NCI-H187 treated with DMSO at 0.1 percent for 48 hours (cell line): ENCODE measurements around the gene PRKG1.
"Not testable (repeated sequence)": the region's sequence is repeated elsewhere in the genome, so short reads cannot be mapped to it uniquely, and the experiment has no call there.

Source experiments
- DNase-seq: peaks from one replicate; lab custom pipeline; 2025; lab: John Stamatoyannopoulos, UW

Gene PRKG1

GRCh38 chr10:51656503-51656902 lies 582.2 kb downstream of the PRKG1 start:
- no peak for DNase-seq

- no peak for DNase-seq
Measured at GRCh38 chr10:51658000-51658399, 583.7 kb downstream of the PRKG1 start.

GRCh38 chr10:51659344-51659743 lies 585.1 kb downstream of the PRKG1 start:
- no peak for DNase-seq

DNA sequence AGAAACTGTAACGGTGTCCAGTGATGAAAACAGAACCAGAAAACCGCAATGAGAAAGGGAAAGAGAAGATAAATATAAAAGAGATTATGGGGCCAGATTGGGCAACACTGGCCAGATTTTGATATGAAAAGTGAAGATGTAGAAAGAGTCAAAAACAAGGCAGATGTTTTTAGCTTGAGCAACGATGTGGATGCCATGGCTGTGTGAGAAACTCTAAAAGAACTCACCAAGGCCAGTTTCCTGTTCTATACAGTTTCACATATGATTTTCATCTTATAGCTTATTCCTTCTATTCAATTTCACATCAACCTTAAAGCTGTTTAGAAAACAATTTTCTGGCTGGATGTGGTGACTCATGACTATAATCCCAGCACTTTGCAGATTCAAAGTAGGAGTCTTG lies 588.8 kb downstream of the PRKG1 start:
- no peak for DNase-seq

- DNase-seq = no peak
Measured at GRCh38 chr10:51666456-51666855, 592.2 kb downstream of the PRKG1 start.

GRCh38 chr10:51667678-51668335 lies 593.5 kb downstream of the PRKG1 start:
- DNase-seq = no peak

GRCh38 chr10:51668336-51668689 lies 594.0 kb downstream of the PRKG1 start:
- DNase-seq = no peak

GRCh38 chr10:51669041-51669440 lies 594.8 kb downstream of the PRKG1 start:
- DNase-seq = no peak

DNA sequence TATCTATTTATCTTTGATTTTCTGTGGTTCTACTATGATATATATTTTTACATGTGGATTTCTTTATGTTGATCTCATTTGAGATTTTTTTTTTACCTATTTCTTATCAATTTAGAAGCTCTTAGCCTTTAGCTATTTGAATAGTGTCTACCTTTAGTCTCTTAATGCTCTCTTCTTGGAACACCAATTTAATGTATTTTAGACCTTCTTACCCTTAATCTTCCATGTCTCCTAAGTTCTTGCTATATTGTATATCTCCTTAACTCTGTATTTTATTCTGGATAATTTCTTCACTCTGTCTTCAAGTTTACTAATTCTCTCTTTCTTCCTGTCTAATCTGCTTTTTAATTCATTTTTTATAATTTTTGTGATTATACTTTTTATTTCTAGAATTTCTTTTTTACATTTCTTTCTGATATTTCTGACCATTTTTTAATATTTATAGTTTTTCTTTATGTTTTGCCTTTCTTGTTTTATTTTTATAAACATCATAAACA lies 597.8 kb downstream of the PRKG1 start:
- DNase-seq = no peak

GRCh38 chr10:51675088-51675487 lies 600.8 kb downstream of the PRKG1 start:
- DNase-seq = no peak

GRCh38 chr10:51679841-51680240 lies 605.6 kb downstream of the PRKG1 start:
- no peak for DNase-seq

DNA sequence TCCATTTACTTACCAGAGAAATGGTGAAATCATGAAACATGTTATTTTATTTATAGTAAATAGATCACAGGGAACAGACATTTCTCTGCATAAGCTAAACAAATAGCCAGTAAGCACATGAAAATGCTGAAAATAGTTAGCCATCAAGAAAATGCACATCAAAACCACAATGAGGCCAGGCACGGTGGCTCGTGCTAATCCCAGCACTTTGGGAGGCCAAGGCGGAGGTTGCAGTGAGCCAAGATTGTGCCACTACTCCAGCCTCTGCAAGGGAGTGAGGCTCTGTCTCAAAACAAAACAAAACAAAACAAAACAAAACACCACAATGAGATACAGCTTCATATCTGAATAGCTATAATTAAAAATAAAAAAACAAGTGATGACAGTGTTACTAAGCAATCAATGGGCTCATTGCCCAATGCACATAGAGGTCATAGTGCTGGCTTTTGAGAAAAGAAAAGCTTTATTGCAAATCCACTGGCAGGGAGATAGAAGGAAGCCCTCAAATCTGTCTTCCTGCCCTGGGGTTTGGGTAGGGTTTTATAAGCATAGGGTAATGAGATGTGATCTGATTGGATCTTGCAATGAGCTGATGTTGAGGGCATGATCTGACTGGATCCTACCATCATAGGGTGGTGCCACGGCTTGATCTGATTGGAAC lies 608.9 kb downstream of the PRKG1 start:
- no peak for DNase-seq

GRCh38 chr10:51685768-51686167 lies 611.5 kb downstream of the PRKG1 start:
- DNase-seq = no peak

GRCh38 chr10:51687296-51687695 lies 613.0 kb downstream of the PRKG1 start:
- no peak for DNase-seq

- not testable (repeated sequence) for DNase-seq
Measured at GRCh38 chr10:51688826-51689225, 614.5 kb downstream of the PRKG1 start.

DNA sequence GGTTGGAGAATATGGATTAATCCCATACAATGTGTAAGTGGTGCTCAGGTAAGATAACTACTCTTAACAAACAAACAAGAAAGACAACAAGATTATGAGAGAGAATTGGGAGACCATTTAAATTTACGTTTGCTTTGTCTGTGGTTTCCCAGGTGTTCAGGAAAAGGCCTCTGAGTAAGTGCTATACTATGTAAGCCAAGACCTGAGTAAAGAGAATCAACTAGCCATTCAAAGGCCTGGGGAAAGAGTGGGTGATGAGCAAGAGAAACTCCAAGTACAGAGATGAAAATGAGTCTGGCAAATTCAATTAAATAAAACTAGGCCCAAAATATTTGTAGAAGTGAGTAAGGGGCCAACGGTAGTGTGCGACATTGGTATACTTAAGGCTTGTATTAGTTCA lies 615.2 kb downstream of the PRKG1 start:
- no peak for DNase-seq

DNA sequence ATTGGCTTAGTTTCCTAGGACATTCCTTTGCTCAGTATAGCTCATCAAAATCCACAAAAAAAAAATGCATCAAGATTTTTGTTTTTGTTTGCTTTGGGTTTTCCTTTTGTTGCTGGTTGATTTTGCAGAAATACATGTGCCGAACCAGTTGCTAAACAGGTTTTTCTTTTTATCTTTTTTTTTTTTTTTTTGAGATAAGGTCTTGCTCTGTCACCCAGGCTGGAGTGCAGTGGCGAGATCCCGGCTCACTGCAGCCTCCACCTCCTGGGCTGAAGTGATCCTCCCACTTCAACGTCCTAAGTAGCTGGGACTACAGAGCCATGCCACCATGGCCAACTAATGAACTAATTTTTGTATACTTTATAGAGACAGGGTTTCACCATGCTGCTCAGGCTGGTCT lies 616.8 kb downstream of the PRKG1 start:
- DNase-seq = no peak

DNA sequence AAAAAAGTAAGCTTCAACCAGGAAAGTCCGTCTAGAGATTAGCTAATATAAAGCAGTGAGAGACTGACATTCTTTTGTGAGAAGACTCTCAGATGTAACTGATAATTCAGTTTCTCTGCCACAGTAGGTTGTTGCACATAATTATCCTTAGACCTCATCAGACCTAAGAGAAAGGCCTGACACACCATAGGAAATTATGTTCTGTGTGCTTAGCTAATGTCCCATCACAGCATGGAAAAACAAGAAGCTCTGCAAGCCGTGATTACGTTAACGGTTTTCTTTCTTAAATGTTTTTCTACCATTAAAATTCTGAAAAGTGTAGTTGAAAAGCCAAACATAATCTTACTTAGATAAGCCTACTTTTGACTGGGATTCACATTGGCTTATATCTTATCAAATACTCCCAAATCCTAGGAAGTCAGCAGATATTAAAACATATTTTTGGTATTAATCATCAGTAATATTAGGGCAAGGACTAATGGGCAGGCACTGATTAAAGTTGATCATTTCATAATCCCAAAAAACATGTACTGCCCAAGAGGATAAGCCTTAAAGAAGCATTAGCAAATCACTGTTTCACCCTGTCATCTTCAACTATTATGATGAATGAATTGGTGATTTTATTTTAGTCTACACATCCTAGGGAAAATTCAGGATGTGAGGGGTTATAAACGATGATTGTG lies 619.9 kb downstream of the PRKG1 start:
- no peak for DNase-seq

DNA sequence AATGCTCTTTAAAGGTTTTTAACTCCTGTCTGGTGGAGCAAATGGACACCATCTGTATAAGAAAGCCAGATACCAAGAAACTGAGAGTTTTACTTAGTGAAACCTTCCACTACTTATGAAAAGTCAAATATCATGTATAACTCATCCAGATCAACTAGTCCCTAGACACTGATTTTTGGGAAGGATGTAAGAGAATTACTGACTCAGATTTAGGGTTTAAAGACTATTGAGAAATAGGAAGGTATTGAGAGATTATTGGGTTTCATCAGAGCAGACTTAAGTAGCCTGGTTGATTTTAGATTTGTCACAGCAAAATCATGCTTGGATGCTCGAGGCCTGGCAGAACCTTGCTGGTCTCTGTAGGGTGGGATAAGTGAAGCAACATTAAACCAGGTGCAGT lies 622.0 kb downstream of the PRKG1 start:
- no peak for DNase-seq

GRCh38 chr10:51698473-51699063 lies 624.3 kb downstream of the PRKG1 start:
- no peak for DNase-seq

DNA sequence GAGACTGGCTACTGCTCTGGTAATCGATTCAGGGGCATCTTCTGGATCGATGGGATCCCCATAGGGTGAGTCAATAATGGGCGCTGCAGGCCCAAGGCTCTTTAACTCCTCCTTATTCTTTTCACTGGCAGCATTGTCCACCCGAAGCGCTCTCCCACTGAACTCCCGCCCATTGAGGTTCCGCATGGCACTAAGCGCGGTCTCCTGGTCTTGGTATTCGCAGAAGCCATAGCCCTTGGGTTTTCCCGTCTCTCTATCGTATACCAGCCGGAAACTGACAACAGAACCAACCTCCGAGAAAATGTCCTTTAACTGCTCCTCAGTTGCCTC lies 624.8 kb downstream of the PRKG1 start:
- DNase-seq = no peak

GRCh38 chr10:51699475-51700227 lies 625.4 kb downstream of the PRKG1 start, which contains the start of gene CSTF2T:
CSTF2T (minus strand) TSS chr10:51699595; CDS start chr10:51699549, 46 bp downstream.
- DNase-seq = peak; percentile 9
